ENCODE results near the gene AK8.

DNA sequence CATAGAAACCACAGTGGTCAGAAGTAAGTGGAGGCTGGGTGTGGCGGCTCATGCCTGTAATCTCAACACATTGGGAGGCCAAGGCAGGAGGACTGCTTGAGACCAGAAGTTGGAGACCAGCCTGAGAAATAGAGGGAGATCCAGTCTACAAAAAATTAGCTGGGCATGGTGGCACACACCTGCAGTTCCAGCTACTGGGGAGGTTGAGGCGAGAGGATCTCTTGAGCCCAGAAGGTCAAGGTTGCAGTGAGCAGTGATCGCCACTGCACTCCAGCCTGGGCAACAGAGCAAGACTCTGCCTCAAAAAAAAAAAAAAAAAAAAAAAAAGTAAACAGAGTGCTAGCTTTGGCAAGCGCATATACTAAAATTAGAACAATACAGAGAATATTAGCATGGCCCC is 24.6 kb downstream of the AK8 start:
- TF ChIP-seq, protein P1, sequence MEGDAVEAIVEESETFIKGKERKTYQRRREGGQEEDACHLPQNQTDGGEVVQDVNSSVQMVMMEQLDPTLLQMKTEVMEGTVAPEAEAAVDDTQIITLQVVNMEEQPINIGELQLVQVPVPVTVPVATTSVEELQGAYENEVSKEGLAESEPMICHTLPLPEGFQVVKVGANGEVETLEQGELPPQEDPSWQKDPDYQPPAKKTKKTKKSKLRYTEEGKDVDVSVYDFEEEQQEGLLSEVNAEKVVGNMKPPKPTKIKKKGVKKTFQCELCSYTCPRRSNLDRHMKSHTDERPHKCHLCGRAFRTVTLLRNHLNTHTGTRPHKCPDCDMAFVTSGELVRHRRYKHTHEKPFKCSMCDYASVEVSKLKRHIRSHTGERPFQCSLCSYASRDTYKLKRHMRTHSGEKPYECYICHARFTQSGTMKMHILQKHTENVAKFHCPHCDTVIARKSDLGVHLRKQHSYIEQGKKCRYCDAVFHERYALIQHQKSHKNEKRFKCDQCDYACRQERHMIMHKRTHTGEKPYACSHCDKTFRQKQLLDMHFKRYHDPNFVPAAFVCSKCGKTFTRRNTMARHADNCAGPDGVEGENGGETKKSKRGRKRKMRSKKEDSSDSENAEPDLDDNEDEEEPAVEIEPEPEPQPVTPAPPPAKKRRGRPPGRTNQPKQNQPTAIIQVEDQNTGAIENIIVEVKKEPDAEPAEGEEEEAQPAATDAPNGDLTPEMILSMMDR (conservative IDR thresholded peaks at IDR 0.05; ENCODE audit: low read depth, low read length): no peak
- TF ChIP-seq ELK1 (IDR thresholded peaks at IDR 0.05; ENCODE audit: borderline replicate concordance, low read depth, low read length) (no peak), POLR2A (IDR thresholded peaks at IDR 0.05; ENCODE audit: low read depth, low read length) (no peak), CEBPB (IDR thresholded peaks at IDR 0.05; ENCODE audit: low read depth, low read length) (no peak), MAZ (IDR thresholded peaks at IDR 0.05; ENCODE audit: borderline replicate concordance, low read depth, low read length) (no peak)
- TF ChIP-seq, protein P2, sequence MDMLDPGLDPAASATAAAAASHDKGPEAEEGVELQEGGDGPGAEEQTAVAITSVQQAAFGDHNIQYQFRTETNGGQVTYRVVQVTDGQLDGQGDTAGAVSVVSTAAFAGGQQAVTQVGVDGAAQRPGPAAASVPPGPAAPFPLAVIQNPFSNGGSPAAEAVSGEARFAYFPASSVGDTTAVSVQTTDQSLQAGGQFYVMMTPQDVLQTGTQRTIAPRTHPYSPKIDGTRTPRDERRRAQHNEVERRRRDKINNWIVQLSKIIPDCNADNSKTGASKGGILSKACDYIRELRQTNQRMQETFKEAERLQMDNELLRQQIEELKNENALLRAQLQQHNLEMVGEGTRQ (IDR thresholded peaks at IDR 0.05; ENCODE audit: low read depth, low read length): no peak

Data from IMR-90 (cell line).